Spinal cord (tissue), 10 donors: ENCODE measurements around the gene MYCBP. TPM values are rescaled to one million over a fixed set of nuclear protein-coding genes. Genes with fewer than 3 reads are reported as not detected.

Source experiments
- DNase-seq, 6 donors: peaks; one replicate each; pipeline versions ENCODE4 v3.0.0 to v3.0.0-alpha.2; 2013 to 2015; ENCODE audit warnings: low spot score in 6 of 6, low read depth in 4 of 6
- H3K27ac ChIP-seq: one replicate; pipeline ENCODE4 v1.5.1; 2013; ENCODE audit warnings: low read depth, low read length, control low read depth
- H3K27me3 ChIP-seq: one replicate; pipeline ENCODE4 v1.6.1; 2013; ENCODE audit warnings: low read length; ENCODE audit not compliant: control insufficient read depth, insufficient read depth
- H3K36me3 ChIP-seq: one replicate; pipeline ENCODE4 v1.6.1; 2013; ENCODE audit warnings: low read length; ENCODE audit not compliant: control insufficient read depth, insufficient read depth
- H3K4me1 ChIP-seq: one replicate; pipeline ENCODE4 v1.6.1; 2013; ENCODE audit warnings: low read length; ENCODE audit not compliant: control insufficient read depth, insufficient read depth
- H3K4me3 ChIP-seq: one replicate; pipeline ENCODE4 v1.5.1; 2013; ENCODE audit warnings: low read depth, low read length, control low read depth
- H3K9me3 ChIP-seq: one replicate; pipeline ENCODE4 v1.6.1; 2013; ENCODE audit warnings: low read length; ENCODE audit not compliant: control insufficient read depth, insufficient read depth
- WGBS: methylation state at CpG from one replicate; pipeline ENCODE4 v1.1.5; 2013; ENCODE audit warnings: missing lambda C conversion rate; ENCODE audit not compliant: insufficient coverage; 5-methylcytosine and 5-hydroxymethylcytosine counted together
- polyA plus RNA-seq, 2 donors: library from polyadenylated mRNA; unstranded; fragments of 120-200 nt; gene quantifications; one replicate each; pipeline ENCODE4 v1.2.1, GENCODE V29; 2013; ENCODE audit not compliant: insufficient read length in 2 of 2
- small RNA-seq: library from RNA; depleted of rRNA; stranded (forward); fragments of <200 nt; gene quantifications from one replicate; pipeline ENCODE3, GENCODE V24; 2014; ENCODE audit warnings: low replicate concordance
- total RNA-seq, 2 donors: library from RNA; depleted of rRNA in 1 of 2; stranded (reverse); fragments of 120-200 nt in 1 of 2; fragments of >200 nt in 1 of 2; gene quantifications; one replicate each; pipeline versions ENCODE4 v1.2.3 to v1.2.4, GENCODE V29; 2013 to 2014
- donor health status: healthy.

The MYCBP gene
- total and polyA plus RNA-seq, 4 donors: 6.3 to 13.4 (median 10.9) TPM

DNA sequence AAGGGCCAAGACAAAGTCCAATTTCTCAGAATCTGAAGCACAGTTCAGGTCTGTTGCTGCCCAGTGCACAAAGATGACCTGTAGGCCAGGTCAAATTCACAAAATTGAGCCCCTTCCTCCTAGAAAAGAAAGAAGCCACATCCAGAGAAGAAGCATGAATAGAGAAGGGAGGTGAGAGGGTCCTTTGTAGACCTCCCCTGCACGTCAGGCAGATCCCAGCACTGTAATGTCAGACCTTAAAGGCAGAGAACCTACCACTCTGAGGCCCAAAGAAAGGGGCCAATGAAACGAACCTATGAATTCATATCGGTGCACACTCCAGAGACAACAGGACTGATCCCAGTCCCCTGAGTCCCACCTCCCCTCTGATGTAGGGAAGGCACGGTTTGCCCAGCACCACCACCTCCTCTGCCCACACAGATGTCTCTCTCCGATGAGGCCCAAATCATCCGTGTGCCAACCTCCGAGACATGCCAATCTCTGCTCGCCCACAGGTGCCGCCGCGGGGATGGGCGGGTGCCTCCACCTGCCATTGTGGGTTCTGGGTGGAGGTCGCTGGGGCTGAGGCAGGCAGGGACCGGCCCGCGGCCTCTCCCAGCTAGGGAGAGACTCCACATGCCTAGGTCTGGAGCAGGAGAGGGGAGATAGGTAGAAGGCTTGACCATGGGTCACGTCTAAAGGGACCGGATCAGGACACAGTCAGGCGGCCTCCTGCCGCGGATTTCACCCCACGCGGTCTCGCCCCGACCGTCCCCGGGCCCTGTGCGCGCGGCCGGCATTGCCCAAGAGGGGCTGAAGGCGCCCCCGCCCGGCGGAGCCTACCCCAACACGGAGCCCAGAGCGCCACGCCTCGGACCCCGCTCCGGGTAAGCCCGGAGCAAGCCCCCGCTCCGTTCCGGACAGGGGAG lies 55.6 kb downstream of the MYCBP start:
- no peak overlapping the region for H3K27ac ChIP-seq
- 30% methylated on average over 42 of the region's 45 CpGs for WGBS
- no peaks in the 10 kb centered on the region for H3K9me3 ChIP-seq
- no peaks in the 10 kb centered on the region for H3K36me3 ChIP-seq
- H3K27me3 ChIP-seq: peaks cover 59% of the 10 kb centered on the region
- peak overlapping the region; percentile 35 for H3K4me3 ChIP-seq
- H3K4me1 ChIP-seq: peaks cover 33% of the 10 kb centered on the region
- DNase-seq: no peak

DNA sequence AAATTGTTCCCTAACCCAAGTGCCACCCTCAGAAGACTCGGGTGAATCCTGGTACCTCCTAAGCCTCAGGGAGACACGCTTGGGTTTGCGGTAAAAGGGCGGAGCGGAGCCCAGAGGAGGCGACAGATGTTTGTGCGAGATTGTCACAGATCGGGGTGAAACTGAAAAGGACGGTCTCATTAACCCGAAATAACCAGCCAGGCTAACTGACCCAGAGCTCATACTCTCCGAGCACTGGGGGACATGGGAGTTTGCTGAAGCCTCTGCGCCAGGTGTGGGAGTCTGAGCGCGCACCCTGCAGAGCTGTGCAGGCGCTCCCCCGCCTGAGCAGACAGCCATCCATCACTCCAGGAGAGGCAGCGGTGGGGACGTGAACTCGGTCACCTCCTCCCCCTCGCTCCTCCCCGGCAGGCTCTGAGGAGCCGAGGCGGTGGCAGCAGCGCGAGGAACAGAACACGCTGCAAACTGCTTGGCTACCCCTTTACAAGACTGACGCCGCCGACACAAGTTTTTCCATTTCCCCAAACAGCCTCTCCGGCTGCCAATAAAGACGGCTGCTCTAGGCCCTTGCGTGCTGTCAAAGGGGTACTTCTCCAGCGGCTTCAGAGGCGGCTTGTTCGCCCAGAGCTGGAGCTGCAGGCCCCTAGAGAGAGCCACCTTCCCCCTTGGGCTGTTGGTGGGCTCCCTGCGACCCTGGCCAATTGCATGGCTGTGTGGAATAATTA lies 57.1 kb downstream of the MYCBP start:
- Histone ChIP-seq H3K4me3 (no peak overlapping the region), H3K36me3 (no peaks in the 10 kb centered on the region), H3K9me3 (no peaks in the 10 kb centered on the region), H3K4me1 (peaks cover 33% of the 10 kb centered on the region), H3K27me3 (peaks cover 59% of the 10 kb centered on the region), H3K27ac (no peak overlapping the region)
- DNase-seq: peak in 2 of 6 donors; percentile 75 to 80
- WGBS: 12% methylated on average over 30 of the region's 36 CpGs

DNA sequence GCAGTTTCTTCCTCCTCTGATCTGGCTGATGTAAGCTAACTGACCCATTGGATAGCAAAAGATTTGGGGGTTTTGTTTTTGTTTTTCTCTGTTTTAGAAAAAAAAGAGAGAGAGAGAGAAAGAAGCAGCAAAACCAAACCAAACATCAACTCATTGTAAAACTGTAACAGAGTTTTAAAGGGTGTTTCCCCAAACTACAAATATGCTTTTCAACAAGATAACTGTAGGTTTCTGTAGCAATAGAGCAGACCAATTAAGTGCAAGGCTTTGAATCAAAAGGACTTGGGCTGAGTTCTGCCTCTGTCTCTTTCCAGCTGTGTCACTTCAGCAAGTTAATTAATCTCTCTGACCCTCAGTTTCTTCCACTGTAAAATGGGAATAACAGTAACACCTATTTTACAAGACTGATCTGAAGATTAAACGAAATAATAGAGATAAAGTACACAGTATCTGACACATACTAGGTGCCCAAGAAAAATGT lies 58.1 kb downstream of the MYCBP start:
- H3K4me3 ChIP-seq: no peak overlapping the region
- no peak for DNase-seq
- H3K9me3 ChIP-seq: no peaks in the 10 kb centered on the region
- no peak overlapping the region for H3K27ac ChIP-seq
- H3K36me3 ChIP-seq: no peaks in the 10 kb centered on the region
- WGBS: no CpG with 5 or more reads among the region's 1 CpG
- H3K4me1 ChIP-seq: peaks cover 33% of the 10 kb centered on the region
- H3K27me3 ChIP-seq: peaks cover 61% of the 10 kb centered on the region

DNA sequence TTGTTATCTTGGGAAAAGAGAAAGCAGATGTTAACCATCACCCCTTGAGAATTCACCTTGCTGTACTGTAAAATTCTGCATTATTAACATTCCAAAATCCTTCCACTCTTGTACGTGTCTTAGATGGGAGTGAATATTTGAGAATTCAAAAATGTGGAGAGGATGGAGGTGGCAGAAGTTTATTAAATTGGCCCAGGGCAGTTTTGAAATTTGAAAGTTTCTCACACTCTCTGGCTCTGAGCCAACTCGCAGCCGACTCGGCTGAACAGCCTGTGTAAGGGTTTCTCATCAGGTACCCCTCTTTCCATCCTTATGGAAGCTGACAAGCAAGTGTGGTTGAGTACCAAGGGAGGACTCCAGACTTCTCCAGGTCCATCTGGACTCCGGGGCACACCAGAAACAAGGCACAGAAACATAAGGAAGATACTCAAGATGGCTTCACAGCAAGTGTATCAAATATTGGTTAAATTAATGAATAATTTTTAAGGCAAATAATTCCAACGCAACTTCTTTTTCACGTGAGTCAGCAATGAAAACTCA lies 58.6 kb downstream of the MYCBP start:
- Histone ChIP-seq H3K27me3 (peaks cover 56% of the 10 kb centered on the region), H3K36me3 (no peaks in the 10 kb centered on the region), H3K9me3 (no peaks in the 10 kb centered on the region), H3K4me1 (peaks cover 31% of the 10 kb centered on the region), H3K4me3 (no peak overlapping the region), H3K27ac (no peak overlapping the region)
- WGBS: no CpG with 5 or more reads among the region's 7 CpGs
- DNase-seq: no peak

DNA sequence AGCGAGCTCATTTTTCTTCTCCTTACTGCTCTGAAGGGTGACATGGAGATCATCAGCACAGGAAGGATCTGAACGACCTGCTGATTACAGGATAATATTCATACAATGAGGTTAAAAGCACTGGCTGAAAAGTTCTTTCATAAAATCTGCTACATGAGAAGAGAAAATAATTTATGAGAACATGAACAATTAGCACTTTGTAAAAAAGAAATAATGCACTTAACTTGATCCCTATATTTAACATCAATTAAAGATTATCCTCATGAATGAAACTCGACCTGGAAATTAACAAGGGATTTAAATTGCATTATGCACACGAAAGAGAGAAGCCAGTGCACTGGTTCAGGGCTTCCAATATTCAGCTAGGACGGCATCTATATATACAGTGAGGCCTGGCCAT lies 60.2 kb downstream of the MYCBP start:
- H3K36me3 ChIP-seq: no peaks in the 10 kb centered on the region
- peaks cover 18% of the 10 kb centered on the region for H3K4me1 ChIP-seq
- DNase-seq: no peak
- no peak overlapping the region for H3K4me3 ChIP-seq
- peaks cover 46% of the 10 kb centered on the region for H3K27me3 ChIP-seq
- no peaks in the 10 kb centered on the region for H3K9me3 ChIP-seq
- 58% methylated on average over 3 of the region's 5 CpGs for WGBS
- no peak overlapping the region for H3K27ac ChIP-seq

Small RNAs within 50 kb of the gene (small RNA-seq; reads per million reads assigned to genes)
- not detected for gene GJA9-MYCBP

Other genes starting within 250 kb of the MYCBP start
- gene RRAGC, start 13.6 kb downstream of the MYCBP start, total RNA-seq: 10 to 100 TPM; 20.8 to 33.8 TPM
- 10 to 100 TPM; 31.7 to 33.1 TPM for gene RRAGC, start 13.6 kb downstream of the MYCBP start, polyA plus RNA-seq
- not detected for gene GJA9, start 8.2 kb upstream of the MYCBP start, total RNA-seq
- 1 to 10 TPM in 1 of 2 donors, under 1 TPM in 1; 0.16 to 1.0 TPM for gene GJA9, start 8.2 kb upstream of the MYCBP start, polyA plus RNA-seq
- gene RHBDL2, start 68.5 kb upstream of the MYCBP start, total RNA-seq: under 1 TPM; 0.61 to 0.69 TPM
- gene RHBDL2, start 68.5 kb upstream of the MYCBP start, polyA plus RNA-seq: 1 to 10 TPM; 1.2 to 2.8 TPM
- 10 to 100 TPM; 48.5 to 76.5 TPM for gene AKIRIN1, start 117.9 kb upstream of the MYCBP start, total RNA-seq
- 100 to 1,000 TPM in 1 of 2 donors, 10 to 100 TPM in 1; 82.8 to 108 TPM for gene AKIRIN1, start 117.9 kb upstream of the MYCBP start, polyA plus RNA-seq
- 100 to 1,000 TPM; 276 to 360 TPM for gene NDUFS5, start 153.0 kb upstream of the MYCBP start, total RNA-seq
- gene NDUFS5, start 153.0 kb upstream of the MYCBP start, polyA plus RNA-seq: 100 to 1,000 TPM; 305 to 318 TPM